T47D (cell line): ENCODE data around the gene SPOUT1.
"Not testable (repeated sequence)": the region's sequence is repeated elsewhere in the genome, so short reads cannot be mapped to it uniquely, and the experiment has no call there.

Source experiments
- DNase-seq, 2 experiments: peaks; one replicate each; pipeline versions ENCODE4 v3.0.0 to v3.0.0-alpha.2; 2011 to 2012; ENCODE audit warnings: low read depth in 1 of 2, low spot score in 1 of 2
- JUND ChIP-seq: IDR thresholded peaks from 2 replicates; pipeline ENCODE4 v1.6.1; 2012; ENCODE audit warnings: low read depth
- in situ Hi-C: cut with HindIII; loops from 2 replicates; pipeline ENCODE4 v1.10.0; 2016; ENCODE audit warnings: low sequenced_read_pairs, low pct_unique_long_range_greater_than_20kb

SPOUT1 gene

GRCh38 chr9:128818099-128818838 lies 11.3 kb downstream of the SPOUT1 start, which contains the start of gene ENDOG:
ENDOG (plus strand) TSS chr9:128818500; CDS start chr9:128818685, 185 bp downstream.
- peak; percentile 99 to 100 for DNase-seq
- in situ Hi-C loops: no loop called here
- TF ChIP-seq JUND: no peak

GRCh38 chr9:128810873-128811272 lies 18.7 kb downstream of the SPOUT1 start:
- peak in 1 of 2 experiments; percentile 47 for DNase-seq
- no peak for TF ChIP-seq JUND
- in situ Hi-C loops: no loop called here

GRCh38 chr9:128809831-128810230 lies 19.8 kb downstream of the SPOUT1 start:
- no peak for DNase-seq
- no peak for TF ChIP-seq JUND
- in situ Hi-C loops: no loop called here

- no peak for DNase-seq
- in situ Hi-C loops: no loop called here
- no peak for TF ChIP-seq JUND
Measured at GRCh38 chr9:128809036-128809599, 20.5 kb downstream of the SPOUT1 start.

GRCh38 chr9:128808543-128808942 lies 21.1 kb downstream of the SPOUT1 start:
- TF ChIP-seq JUND: no peak
- in situ Hi-C loops: no loop called here
- no peak for DNase-seq

- no peak for TF ChIP-seq JUND
- DNase-seq: no peak
- in situ Hi-C loops: no loop called here
Measured at GRCh38 chr9:128807827-128808226, 21.8 kb downstream of the SPOUT1 start.

- DNase-seq: no peak
- in situ Hi-C loops: no loop called here
- TF ChIP-seq JUND: no peak
Measured at GRCh38 chr9:128805661-128806060, 23.9 kb downstream of the SPOUT1 start.

GRCh38 chr9:128802482-128802881 lies 27.1 kb downstream of the SPOUT1 start:
- DNase-seq: no peak
- TF ChIP-seq JUND: no peak
- in situ Hi-C loops: no loop called here

GRCh38 chr9:128800061-128800460 lies 29.5 kb downstream of the SPOUT1 start:
- in situ Hi-C loops: no loop called here
- no peak for TF ChIP-seq JUND
- DNase-seq: no peak

GRCh38 chr9:128798896-128799295 lies 30.7 kb downstream of the SPOUT1 start:
- DNase-seq: no peak
- in situ Hi-C loops: no loop called here

GRCh38 chr9:128794961-128795360 lies 34.6 kb downstream of the SPOUT1 start:
- DNase-seq, in situ Hi-C loops: not testable (repeated sequence)

More at GRCh38 chr9:128798896-128799295, 30.7 kb downstream of the SPOUT1 start:
- TF ChIP-seq JUND: no peak

- TF ChIP-seq JUND: no peak
- DNase-seq: no peak
- in situ Hi-C loops: no loop called here
Measured at GRCh38 chr9:128792978-128793686, 36.5 kb downstream of the SPOUT1 start.

- in situ Hi-C loops: no loop called here
- no peak for DNase-seq
- no peak for TF ChIP-seq JUND
Measured at GRCh38 chr9:128792134-128792533, 37.5 kb downstream of the SPOUT1 start.
